IMR-90 (cell line): ENCODE data around the gene ST8SIA2. TPM values are rescaled to one million over a fixed set of nuclear protein-coding genes. Genes with fewer than 3 reads are reported as not detected.

Source experiments
- ATAC-seq: fragments of 200-7000 bp; cut with Tn5 transposase; 2 replicates; pipeline ENCODE4 v1.9.1; 2020; ENCODE audit warnings: low read depth, mild to moderate bottlenecking, moderate library complexity
- BruUV-seq: library from RNA; stranded (reverse); fragments of 400-500 nt; replicated peaks from 2 replicates; lab custom pipeline; 2021; lab: Mats Ljungman, UMichigan
- CTCF ChIA-PET: fragments of 300-600 bp; formaldehyde crosslinking; extraction: SDS; loops from one replicate; lab custom pipeline; 2021; ENCODE audit warnings: antibody characterized with exemption; lab: Yijun Ruan, JAX
- POLR2A ChIA-PET: fragments of 300-600 bp; sonication (Branson Sonifier 250); formaldehyde crosslinking; loops from one replicate; lab custom pipeline; 2022; ENCODE audit warnings: antibody characterized with exemption; ENCODE audit not compliant: unreplicated experiment; lab: Charles Lee
- DNase-seq: peaks from one replicate; pipeline ENCODE4 v3.0.0; 2013
- H2AFZ ChIP-seq: replicated peaks from 2 replicates; pipeline ENCODE3; 2013; ENCODE audit warnings: low read length, mild to moderate bottlenecking; ENCODE audit not compliant: poor library complexity
- H2AK5ac ChIP-seq: 2 replicates; pipeline ENCODE4 v1.6.1; 2013; ENCODE audit warnings: low read depth, low read length, inconsistent platforms
- H2AK9ac ChIP-seq: replicated peaks from 2 replicates; pipeline ENCODE3; 2013; ENCODE audit warnings: mild to moderate bottlenecking, low read depth, low read length, moderate library complexity; ENCODE audit not compliant: poor library complexity
- H2BK120ac ChIP-seq: 2 replicates; pipeline ENCODE4 v1.6.1; 2013; ENCODE audit warnings: low read depth, low read length, inconsistent platforms
- H2BK15ac ChIP-seq: 3 replicates; pipeline ENCODE4 v1.6.1; 2013; ENCODE audit warnings: low read depth, low read length, inconsistent platforms
- H2BK20ac ChIP-seq: 2 replicates; pipeline ENCODE4 v1.6.1; 2013; ENCODE audit warnings: low read depth, mild to moderate bottlenecking, inconsistent platforms, low read length, moderate library complexity
- H2BK5ac ChIP-seq: 2 replicates; pipeline ENCODE4 v1.6.1; 2013; ENCODE audit warnings: mild to moderate bottlenecking, low read depth, low read length, inconsistent platforms; ENCODE audit not compliant: poor library complexity, severe bottlenecking
- H3K14ac ChIP-seq: replicated peaks from 2 replicates; pipeline ENCODE4 v1.6.1; 2013; ENCODE audit warnings: low read depth, low read length, inconsistent platforms
- H3K18ac ChIP-seq: 2 replicates; pipeline ENCODE4 v1.6.1; 2013; ENCODE audit warnings: low read depth, low read length, control low read depth
- H3K23ac ChIP-seq: 2 replicates; pipeline ENCODE4 v1.6.1; 2013; ENCODE audit warnings: low read depth, low read length, inconsistent platforms
- H3K27ac ChIP-seq: 2 replicates; pipeline ENCODE4 v1.5.1; 2013; ENCODE audit warnings: mild to moderate bottlenecking, control low read depth, low read length; ENCODE audit not compliant: insufficient read depth
- H3K27me3 ChIP-seq: 2 replicates; pipeline ENCODE4 v1.6.1; 2013; ENCODE audit warnings: low read length; ENCODE audit not compliant: control insufficient read depth, insufficient read depth
- H3K36me3 ChIP-seq: 2 replicates; pipeline ENCODE4 v1.6.1; 2013; ENCODE audit warnings: low read length, mixed read lengths; ENCODE audit not compliant: control insufficient read depth, insufficient read depth
- H3K4ac ChIP-seq: 2 replicates; pipeline ENCODE4 v1.6.1; 2013; ENCODE audit warnings: low read depth, low read length, inconsistent platforms
- H3K4me1 ChIP-seq: 2 replicates; pipeline ENCODE4 v1.6.1; 2013; ENCODE audit warnings: low read length, mixed read lengths; ENCODE audit not compliant: control insufficient read depth, insufficient read depth
- H3K4me2 ChIP-seq: 2 replicates; pipeline ENCODE4 v1.6.1; 2013; ENCODE audit warnings: low read depth, mild to moderate bottlenecking, control low read depth, low read length, moderate library complexity
- H3K4me3 ChIP-seq: 2 replicates; pipeline ENCODE4 v1.5.1; 2013; ENCODE audit warnings: low read depth, mild to moderate bottlenecking, control low read depth, low read length, moderate library complexity; ENCODE audit not compliant: insufficient read depth
- H3K56ac ChIP-seq: 2 replicates; pipeline ENCODE4 v1.6.1; 2013; ENCODE audit warnings: low read length, inconsistent platforms; ENCODE audit not compliant: insufficient read depth; ENCODE audit errors: extremely low read depth
- H3K79me1 ChIP-seq, 2 experiments: 2 replicates each; pipeline ENCODE4 v1.6.1; 2013; ENCODE audit warnings: low read length in 2 of 2, inconsistent platforms in 1 of 2, low read depth in 1 of 2
- H3K9ac ChIP-seq: 2 replicates; pipeline ENCODE4 v1.6.1; 2013; ENCODE audit warnings: low read depth, low read length, control low read depth
- H3K9me1 ChIP-seq: 2 replicates; pipeline ENCODE4 v1.6.1; 2013; ENCODE audit warnings: low read length, inconsistent platforms; ENCODE audit not compliant: insufficient read depth
- H3K9me3 ChIP-seq: 2 replicates; pipeline ENCODE4 v1.6.1; 2013; ENCODE audit warnings: low read length; ENCODE audit not compliant: control insufficient read depth, insufficient read depth
- H4K20me1 ChIP-seq: 2 replicates; pipeline ENCODE4 v1.6.1; 2013; ENCODE audit warnings: low read length, inconsistent platforms; ENCODE audit not compliant: insufficient read depth
- H4K5ac ChIP-seq: 2 replicates; pipeline ENCODE4 v1.6.1; 2013; ENCODE audit warnings: mild to moderate bottlenecking, low read depth, low read length, control low read depth
- H4K8ac ChIP-seq, 2 experiments: 2 replicates each; pipeline ENCODE4 v1.6.1; 2013; ENCODE audit warnings: low read depth in 2 of 2, low read length in 2 of 2, control low read depth in 1 of 2, inconsistent platforms in 1 of 2
- H4K91ac ChIP-seq: 2 replicates; pipeline ENCODE4 v1.6.1; 2013; ENCODE audit warnings: low read depth, low read length, inconsistent platforms; ENCODE audit not compliant: insufficient read depth
- BHLHE40 ChIP-seq: fragments of 150-350 bp; IDR thresholded peaks from 2 replicates; pipeline ENCODE4 v1.6.1; 2016; ENCODE audit warnings: mild to moderate bottlenecking, low read depth, low read length
- CHD1 ChIP-seq: IDR thresholded peaks from 2 replicates; pipeline ENCODE4 v1.6.1; 2012; ENCODE audit warnings: low read depth, low read length, improper control_type of control experiment
- MAZ ChIP-seq: IDR thresholded peaks from 2 replicates; pipeline ENCODE4 v1.6.1; 2012; ENCODE audit warnings: low read depth, mild to moderate bottlenecking, low read length, improper control_type of control experiment, moderate library complexity, borderline replicate concordance
- NFE2L2 ChIP-seq: fragments of 150-350 bp; IDR thresholded peaks from 2 replicates; pipeline ENCODE4 v1.6.1; 2016; ENCODE audit warnings: low read depth, mild to moderate bottlenecking, low read length
- RCOR1 ChIP-seq: IDR thresholded peaks from 2 replicates; pipeline ENCODE4 v1.6.1; 2012; ENCODE audit warnings: mild to moderate bottlenecking, low read length, improper control_type of control experiment; ENCODE audit not compliant: insufficient replicate concordance
- SMC3 ChIP-seq: fragments of 150-350 bp; IDR thresholded peaks from 2 replicates; pipeline ENCODE4 v1.6.1; 2016; ENCODE audit warnings: low read depth, mild to moderate bottlenecking, antibody characterized with exemption, low read length, moderate library complexity
- WGBS, 2 experiments: methylation state at CpG; one replicate each; pipeline versions ENCODE4 v1.1.5 to v1.1.7; 2013; ENCODE audit warnings: missing lambda C conversion rate in 2 of 2; ENCODE audit not compliant: insufficient read length in 1 of 2; ENCODE audit errors: extremely low coverage in 2 of 2; 5-methylcytosine and 5-hydroxymethylcytosine counted together
- dilution Hi-C: fragments of 300-500 bp; cut with HindIII; formaldehyde crosslinking; loops from one replicate; pipeline ENCODE4 v1.14.3; 2018; ENCODE audit warnings: low sequenced_read_pairs; ENCODE audit not compliant: unreplicated experiment
- in situ Hi-C: fragments of 300-500 bp; cut with MboI; formaldehyde crosslinking; loops from 3 replicates; pipeline ENCODE4 v1.14.3; 2019; ENCODE audit warnings: low sequenced_read_pairs, inconsistent platforms, mixed read lengths
- intact Hi-C: fragments of 100-400 bp; cut with micrococcal nuclease; formaldehyde crosslinking; loops from 2 replicates; pipeline ENCODE4 v1.10.0; 2022
- polyA plus RNA-seq, 3 experiments: library from polyadenylated mRNA; depleted of rRNA; stranded (reverse); fragments of >200 nt; gene quantifications; 2 replicates each; pipeline ENCODE4 v1.2.3, GENCODE V29; 2012; ENCODE audit warnings: low replicate concordance in 1 of 3
- total RNA-seq: library from RNA; depleted of rRNA; stranded (reverse); fragments of >200 nt; gene quantifications from 2 replicates; pipeline ENCODE4 v1.2.3, GENCODE V29; 2012

Gene ST8SIA2
- total and polyA plus RNA-seq, 2 of the 4 experiments (the other 2 are of a cell fraction) = not detected

DNA sequence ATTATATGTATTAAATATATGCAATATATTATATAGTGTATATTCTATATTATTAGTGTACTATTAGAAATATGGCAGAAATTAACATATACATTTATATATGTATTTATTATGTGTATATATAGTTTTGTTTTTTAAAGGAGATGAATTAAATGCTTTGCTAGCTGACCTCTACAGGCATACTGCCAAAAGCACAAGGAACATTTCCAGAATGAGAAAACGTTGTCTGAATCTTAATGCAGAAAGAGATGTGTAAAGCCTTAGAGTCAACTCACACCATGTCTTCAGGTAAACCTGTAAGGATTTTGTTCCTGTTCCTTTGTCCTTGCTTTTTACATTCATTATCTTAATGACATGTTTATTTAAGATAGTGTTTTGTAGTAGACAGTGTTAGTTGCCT is 111.9 kb downstream of the ST8SIA2 start:
- no peak overlapping the region for H3K18ac ChIP-seq
- H2BK120ac ChIP-seq = no peak overlapping the region
- H3K9me3 ChIP-seq = no peaks in the 10 kb centered on the region
- TF ChIP-seq SMC3 (no peak), BHLHE40 (no peak), CHD1 (no peak), RCOR1 (no peak), NFE2L2 (no peak), MAZ (no peak)
- dilution Hi-C loops (no loop called here), intact Hi-C loops (no loop called here), in situ Hi-C loops (no loop called here)
- H3K14ac ChIP-seq = no peak overlapping the region
- H3K27ac ChIP-seq = no peak overlapping the region
- no peak overlapping the region for H2AK5ac ChIP-seq
- no peak overlapping the region for H2BK15ac ChIP-seq
- no peak overlapping the region for H4K8ac ChIP-seq
- no peak overlapping the region for H2BK20ac ChIP-seq
- no peaks in the 10 kb centered on the region for H3K27me3 ChIP-seq
- H3K23ac ChIP-seq = no peak overlapping the region
- no peak overlapping the region for H2BK5ac ChIP-seq
- WGBS, 2 experiments = no CpG with 5 or more reads among the region's 1 CpG
- no peak overlapping the region for H3K4me3 ChIP-seq
- H4K5ac ChIP-seq = no peak overlapping the region
- BruUV-seq = no TSS peak
- H3K4me1 ChIP-seq = no peaks in the 10 kb centered on the region
- no peak overlapping the region for H3K4me2 ChIP-seq
- no peaks in the 10 kb centered on the region for H4K20me1 ChIP-seq
- no peak for DNase-seq
- no peak overlapping the region for H2AFZ ChIP-seq
- no peak overlapping the region for H4K91ac ChIP-seq
- CTCF ChIA-PET = no interaction called here
- no peaks in the 10 kb centered on the region for H3K36me3 ChIP-seq
- POLR2A ChIA-PET = no interaction called here
- no peaks in the 10 kb centered on the region for H3K79me1 ChIP-seq
- no peak for ATAC-seq
- no peak overlapping the region for H3K56ac ChIP-seq
- H3K4ac ChIP-seq = no peak overlapping the region
- no peaks in the 10 kb centered on the region for H3K9me1 ChIP-seq
- H2AK9ac ChIP-seq = no peak overlapping the region
- no peak overlapping the region for H3K9ac ChIP-seq
